Common myeloid progenitor, CD34-positive (primary cell): Measurements from ENCODE around the gene CEP83.
"Not testable (repeated sequence)": the region's sequence is repeated elsewhere in the genome, so short reads cannot be mapped to it uniquely, and the experiment has no call there.

Experiments
- CTCF ChIA-PET: fragments of 350-600 bp; sonication (Branson Sonifier 250); formaldehyde crosslinking; loops from one replicate; lab custom pipeline; 2021; ENCODE audit warnings: antibody characterized with exemption; lab: Charles Lee
- POLR2A ChIA-PET: fragments of 350-600 bp; sonication (Branson Sonifier 250); formaldehyde crosslinking; loops from one replicate; lab custom pipeline; 2021; ENCODE audit warnings: antibody characterized with exemption; lab: Charles Lee
- DNase-seq, 3 donors: peaks; one replicate each; pipeline versions ENCODE4 v3.0.0 to v3.0.0-alpha.2; 2013
- H3K27ac ChIP-seq, 2 experiments: 1 replicate in 1 of 2; 2 replicates in 1 of 2; pipeline ENCODE4 v1.7.0; 2013; ENCODE audit warnings: inconsistent platforms in 2 of 2, low read length in 2 of 2, mild to moderate bottlenecking in 2 of 2, low read depth in 1 of 2, moderate library complexity in 1 of 2; ENCODE audit not compliant: severe bottlenecking in 2 of 2, insufficient read depth in 1 of 2, poor library complexity in 1 of 2
- H3K27me3 ChIP-seq, 5 experiments: replicated peaks in 2 of 5; 1 replicate in 3 of 5; 2 replicates in 2 of 5; pipeline versions ENCODE4 v1.6.1 to v1.7.0; 2013; ENCODE audit warnings: low read length in 4 of 5, mild to moderate bottlenecking in 2 of 5, moderate library complexity in 2 of 5, inconsistent platforms in 1 of 5; ENCODE audit not compliant: insufficient read depth in 5 of 5, control insufficient read depth in 4 of 5
- H3K36me3 ChIP-seq, 4 experiments: 1 replicate in 2 of 4; 2 replicates in 2 of 4; pipeline versions ENCODE4 v1.6.1 to v1.7.0; 2013; ENCODE audit warnings: low read length in 3 of 4, control low read depth in 1 of 4, mild to moderate bottlenecking in 1 of 4; ENCODE audit not compliant: control insufficient read depth in 4 of 4, insufficient read depth in 4 of 4
- H3K4me1 ChIP-seq, 4 experiments: 1 replicate in 3 of 4; 2 replicates in 1 of 4; pipeline versions ENCODE4 v1.6.1 to v1.7.1; 2013; ENCODE audit warnings: low read length in 3 of 4, mild to moderate bottlenecking in 3 of 4, control low read depth in 1 of 4, inconsistent platforms in 1 of 4, moderate library complexity in 1 of 4; ENCODE audit not compliant: control insufficient read depth in 4 of 4, insufficient read depth in 4 of 4; ENCODE audit errors: control extremely low read depth in 1 of 4
- H3K4me3 ChIP-seq, 7 experiments: 1 replicate in 4 of 7; 2 replicates in 3 of 7; pipeline versions ENCODE4 v1.5.1 to v1.7.0; 2013; ENCODE audit warnings: mild to moderate bottlenecking in 7 of 7, low read length in 6 of 7, moderate library complexity in 6 of 7, inconsistent platforms in 2 of 7, low read depth in 2 of 7, control low read depth in 1 of 7; ENCODE audit not compliant: insufficient read depth in 4 of 7, control insufficient read depth in 1 of 7; ENCODE audit errors: extremely low read depth in 1 of 7
- H3K9me3 ChIP-seq, 5 experiments: 1 replicate in 4 of 5; 2 replicates in 1 of 5; pipeline versions ENCODE4 v1.6.1 to v1.7.1; 2013; ENCODE audit warnings: low read length in 4 of 5, mild to moderate bottlenecking in 2 of 5, inconsistent platforms in 1 of 5, low read depth in 1 of 5, moderate library complexity in 1 of 5; ENCODE audit not compliant: control insufficient read depth in 4 of 5, insufficient read depth in 2 of 5; ENCODE audit errors: control extremely low read depth in 1 of 5
- WGBS: methylation state at CpG from one replicate; pipeline ENCODE4 v1.1.5; 2013; ENCODE audit not compliant: insufficient coverage; 5-methylcytosine and 5-hydroxymethylcytosine counted together

CEP83 gene

DNA sequence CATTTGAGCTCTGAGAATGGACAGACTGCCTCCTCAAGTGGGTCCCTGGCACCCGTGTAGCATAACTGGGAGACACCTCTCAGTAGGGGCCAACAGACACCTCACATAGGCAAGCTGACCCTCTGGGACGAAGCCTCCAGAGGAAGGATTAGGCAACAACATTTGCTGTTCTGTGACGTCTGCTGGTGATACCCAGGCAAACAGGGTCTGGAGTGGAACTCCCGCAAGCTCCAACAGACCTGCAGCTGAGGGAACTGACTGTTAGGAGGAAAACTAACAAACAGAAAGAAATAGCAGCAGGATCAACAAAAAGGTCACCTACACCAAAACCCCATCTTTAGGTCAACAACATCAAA, 69.6 kb downstream of the CEP83 start:
- H3K4me3 ChIP-seq, result no peak overlapping the region
- H3K4me1 ChIP-seq, result no peaks in the 10 kb centered on the region
- WGBS, result 95% methylated on average over 3 of the region's 4 CpGs
- DNase-seq, result no peak
- peaks cover 3 to 33% (median 6%) of the 10 kb centered on the region in 5 experiments for H3K9me3 ChIP-seq
- peaks cover 5 to 36% (median 9%) of the 10 kb centered on the region in 4 experiments for H3K36me3 ChIP-seq
- ChIA-PET POLR2A (no interaction called here), CTCF (no interaction called here)
- no peaks in the 10 kb centered on the region for H3K27me3 ChIP-seq
- H3K27ac ChIP-seq, result no peak overlapping the region

DNA sequence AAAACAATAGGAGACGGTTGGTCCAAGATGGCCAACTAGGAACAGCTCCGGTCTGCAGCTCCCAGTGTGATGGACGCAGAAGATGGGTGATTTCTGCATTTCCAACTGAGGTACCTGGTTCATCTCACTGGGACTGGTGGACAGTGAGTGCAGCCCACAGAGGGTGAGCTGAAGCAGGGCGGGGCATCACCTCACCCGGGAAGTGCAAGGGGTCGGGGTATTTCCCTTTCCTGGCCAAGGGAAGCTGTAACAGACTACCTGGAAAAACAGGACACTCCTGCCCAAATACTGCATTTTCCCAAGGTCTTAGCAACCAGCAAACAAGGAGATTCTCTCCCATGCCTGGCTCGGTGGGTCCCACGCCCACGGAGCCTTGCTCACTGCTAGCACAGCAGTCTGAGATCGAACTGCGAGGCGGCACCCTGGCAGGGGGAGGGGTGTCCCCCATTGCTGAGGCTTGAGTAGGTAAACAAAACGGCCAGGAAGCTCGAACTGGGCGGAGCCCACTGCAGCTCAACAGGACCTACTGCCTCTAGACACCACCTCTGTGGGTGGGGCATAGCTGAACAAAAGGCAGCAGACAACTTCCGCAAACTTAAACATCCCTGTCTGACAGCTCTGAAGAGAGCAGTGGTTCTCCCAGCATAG, 70.1 kb downstream of the CEP83 start:
- POLR2A ChIA-PET, DNase-seq, H3K4me3 ChIP-seq, H3K4me1 ChIP-seq, CTCF ChIA-PET, H3K27ac ChIP-seq, H3K27me3 ChIP-seq: not testable (repeated sequence)
- Histone ChIP-seq H3K9me3 (peaks cover 8 to 38% (median 8%) of the 10 kb centered on the region in 5 experiments), H3K36me3 (peaks cover 10 to 41% (median 12%) of the 10 kb centered on the region in 4 experiments)
- WGBS, result over 99% methylated on average over 11 of the region's 16 CpGs

DNA sequence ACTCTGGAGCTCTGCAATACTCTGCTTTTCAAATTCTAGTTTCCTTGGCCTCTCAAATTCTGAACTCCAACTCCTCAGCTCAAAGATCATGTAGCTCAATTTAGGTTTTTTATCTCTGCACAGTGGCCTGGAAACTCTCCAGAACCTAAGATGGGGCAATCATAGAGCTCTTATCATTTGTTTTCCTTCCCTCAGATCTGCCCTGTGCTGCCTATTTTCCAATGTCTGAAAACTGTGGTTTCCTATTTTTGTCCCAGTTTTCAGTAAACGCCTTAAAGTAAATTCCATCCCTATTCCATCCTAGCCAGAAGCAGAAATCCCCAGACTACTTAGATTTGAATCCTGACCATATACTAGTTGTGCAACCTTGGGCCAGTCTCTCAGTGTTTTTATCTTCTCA, 73.2 kb downstream of the CEP83 start:
- 100% methylated on average over 1 of the region's 1 CpG for WGBS
- CTCF ChIA-PET, result interaction anchor here (1.1 kb wide), 1 partner anchor 48 kb away, joined by 3 read pairs; no protein-coding TSS in a partner anchor

DNA sequence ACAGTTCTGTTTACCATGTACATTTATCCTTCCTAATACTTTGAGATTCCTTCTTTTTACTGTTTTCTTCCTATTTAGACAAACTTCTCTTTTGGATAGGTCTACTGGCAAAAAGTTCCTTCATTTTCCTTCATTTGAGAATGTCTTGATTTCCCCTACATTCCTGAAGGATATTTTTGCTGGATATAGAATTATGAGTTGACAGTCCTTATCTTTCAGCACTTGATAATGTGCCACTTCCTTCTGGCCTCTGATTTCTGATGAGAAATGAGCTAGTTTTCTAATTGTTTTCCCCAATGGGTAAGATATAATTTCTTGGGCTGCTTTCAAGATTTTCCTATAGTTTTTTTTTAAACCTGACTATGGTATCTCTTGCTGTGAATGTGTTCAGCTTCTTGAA, 75.6 kb downstream of the CEP83 start:
- Histone ChIP-seq H3K36me3 (peaks cover 7 to 42% (median 18%) of the 10 kb centered on the region in 4 experiments), H3K9me3 (peaks cover 8 to 42% (median 10%) of the 10 kb centered on the region in 5 experiments), H3K4me1 (no peaks in the 10 kb centered on the region), H3K27ac (no peak overlapping the region), H3K4me3 (no peak overlapping the region), H3K27me3 (no peaks in the 10 kb centered on the region)
- no peak for DNase-seq
- ChIA-PET POLR2A (no interaction called here), CTCF (no interaction called here)

More for the DNA sequence above, 73.2 kb downstream of the CEP83 start:
- POLR2A ChIA-PET, result no interaction called here
- peaks cover 8 to 47% (median 13%) of the 10 kb centered on the region in 5 experiments for H3K9me3 ChIP-seq
- no peak overlapping the region for H3K27ac ChIP-seq
- H3K27me3 ChIP-seq, result no peaks in the 10 kb centered on the region
- DNase-seq, result no peak
- no peak overlapping the region for H3K4me3 ChIP-seq
- H3K4me1 ChIP-seq, result no peaks in the 10 kb centered on the region
- peaks cover 11 to 52% (median 14%) of the 10 kb centered on the region in 4 experiments for H3K36me3 ChIP-seq

DNA sequence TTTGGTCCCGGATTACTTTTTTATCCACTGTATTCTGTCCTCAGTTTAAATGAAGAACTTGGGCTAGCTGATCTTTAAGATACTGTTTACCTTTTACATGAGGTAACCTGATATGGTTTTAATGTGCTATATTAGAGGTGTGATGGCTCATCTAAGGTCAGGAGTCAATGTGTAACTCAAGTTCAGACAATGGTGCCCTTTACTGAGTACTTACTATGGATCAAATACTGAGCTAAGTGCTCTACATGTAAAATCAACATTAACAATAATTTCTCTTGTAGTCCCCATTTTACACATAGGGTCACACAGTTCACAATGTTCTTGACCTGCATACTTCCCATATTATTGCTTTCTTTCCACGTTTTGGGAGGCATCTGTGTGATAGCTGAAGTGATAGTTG, 79.2 kb downstream of the CEP83 start:
- CTCF ChIA-PET, result interaction anchor here (1.2 to 1.3 kb wide), 2 partner anchors 11 to 12 kb away, joined by 3 to 5 read pairs; no protein-coding TSS in a partner anchor

DNA sequence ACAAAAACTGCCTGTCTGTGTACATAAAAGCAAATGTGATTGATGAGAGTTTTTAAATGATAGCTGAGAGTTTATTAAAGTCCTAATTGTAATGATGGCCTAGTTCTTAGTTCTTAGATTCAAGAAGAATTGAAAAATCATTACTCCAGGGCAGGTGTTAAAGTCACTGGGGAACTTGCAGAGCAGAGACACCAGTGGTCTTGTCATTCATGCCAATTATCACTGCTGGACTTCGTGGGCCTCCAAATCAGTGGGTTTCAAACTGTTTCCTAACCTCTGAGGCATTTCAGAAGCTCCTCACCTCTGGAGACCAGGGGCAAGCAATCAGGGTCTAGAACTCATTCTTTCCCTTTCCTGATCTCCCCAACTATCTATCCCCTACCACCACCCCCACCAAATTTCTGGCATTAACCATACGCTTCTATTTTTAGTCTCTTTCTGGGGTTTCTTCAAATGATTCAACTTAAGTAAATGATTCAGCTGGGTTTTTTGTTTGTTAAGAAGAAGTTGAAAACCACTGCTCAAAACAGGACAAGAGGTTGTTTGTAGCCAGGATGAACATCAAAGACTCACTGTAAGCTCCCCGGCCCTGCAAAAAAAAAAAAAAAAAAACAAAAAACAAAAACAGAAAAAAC, 80.1 kb downstream of the CEP83 start:
- H3K36me3 ChIP-seq, result peaks cover 0 to 30% (median 15%) of the 10 kb centered on the region in 4 experiments
- H3K27ac ChIP-seq, result no peak overlapping the region
- CTCF ChIA-PET, result interaction anchor here (1.2 to 1.3 kb wide), 2 partner anchors 11 to 12 kb away, joined by 3 to 5 read pairs; no protein-coding TSS in a partner anchor
- H3K9me3 ChIP-seq, result peaks cover 0 to 14% (median 2%) of the 10 kb centered on the region in 5 experiments
- H3K27me3 ChIP-seq, result no peaks in the 10 kb centered on the region
- no peaks in the 10 kb centered on the region for H3K4me1 ChIP-seq
- DNase-seq, result no peak
- WGBS, result 100% methylated on average over 2 of the region's 3 CpGs
- POLR2A ChIA-PET, result no interaction called here
- no peak overlapping the region for H3K4me3 ChIP-seq

More for the DNA sequence above, 79.2 kb downstream of the CEP83 start:
- H3K9me3 ChIP-seq, result peaks cover 4 to 22% (median 10%) of the 10 kb centered on the region in 5 experiments
- H3K27me3 ChIP-seq, result no peaks in the 10 kb centered on the region
- H3K27ac ChIP-seq, result no peak overlapping the region
- peaks cover 7 to 34% (median 19%) of the 10 kb centered on the region in 4 experiments for H3K36me3 ChIP-seq
- no peak overlapping the region for H3K4me3 ChIP-seq
- H3K4me1 ChIP-seq, result no peaks in the 10 kb centered on the region
- POLR2A ChIA-PET, result no interaction called here
- no CpG with 5 or more reads among the region's 2 CpGs for WGBS
- DNase-seq, result no peak

DNA sequence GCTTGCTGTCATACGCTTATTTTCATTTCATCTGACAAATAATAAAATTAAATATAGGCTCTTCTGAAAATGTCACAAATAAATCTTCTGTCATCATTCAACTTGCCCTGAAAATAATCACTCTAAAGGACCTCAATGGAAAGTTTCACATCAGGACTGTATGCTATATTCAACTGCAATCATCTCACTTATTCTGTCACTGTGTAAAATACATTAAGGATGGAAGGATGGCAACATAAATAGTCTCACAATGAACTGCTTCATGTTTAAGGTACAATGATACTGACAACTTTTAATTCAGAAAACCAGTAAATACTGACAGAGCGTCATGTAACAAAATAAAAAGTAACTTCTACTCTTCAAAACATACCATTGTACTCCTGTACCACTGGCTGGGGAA, 82.1 kb downstream of the CEP83 start:
- H3K4me3 ChIP-seq, result no peak overlapping the region
- no CpG with 5 or more reads among the region's 2 CpGs for WGBS
- no peaks in the 10 kb centered on the region for H3K9me3 ChIP-seq
- ChIA-PET POLR2A (no interaction called here), CTCF (no interaction called here)
- DNase-seq, result no peak
- peaks cover 0 to 26% (median 10%) of the 10 kb centered on the region in 4 experiments for H3K36me3 ChIP-seq
- H3K27me3 ChIP-seq, result no peaks in the 10 kb centered on the region
- no peak overlapping the region for H3K27ac ChIP-seq
- H3K4me1 ChIP-seq, result no peaks in the 10 kb centered on the region
